H9 (cell line): ENCODE data around the gene NAP1L1. TPM values are rescaled to one million over a fixed set of nuclear protein-coding genes. Genes with fewer than 3 reads are reported as not detected.

Experiments used
- DNase-seq: peaks from one replicate; pipeline ENCODE4 v3.0.0-alpha.2; 2017
- H2AFZ ChIP-seq: one replicate; pipeline ENCODE4 v1.6.1; 2013; ENCODE audit warnings: mild to moderate bottlenecking, low read length, control low read depth, moderate library complexity
- H2AK5ac ChIP-seq: 2 replicates; pipeline ENCODE4 v1.6.1; 2013; ENCODE audit warnings: low read length, control low read depth, mixed read lengths; ENCODE audit not compliant: insufficient read length
- H2BK120ac ChIP-seq: one replicate; pipeline ENCODE4 v1.6.1; 2013; ENCODE audit warnings: low read depth, mild to moderate bottlenecking, low read length, control low read depth, inconsistent platforms; ENCODE audit not compliant: poor library complexity, severe bottlenecking
- H2BK12ac ChIP-seq: 2 replicates; pipeline ENCODE4 v1.6.1; 2013; ENCODE audit warnings: low read length, control low read depth, mixed read lengths, low read depth; ENCODE audit not compliant: insufficient read length
- H2BK15ac ChIP-seq: 2 replicates; pipeline ENCODE4 v1.6.1; 2013; ENCODE audit warnings: low read depth, low read length, control low read depth
- H2BK20ac ChIP-seq: one replicate; pipeline ENCODE4 v1.6.1; 2013; ENCODE audit warnings: low read depth, mild to moderate bottlenecking, low read length, control low read depth, inconsistent platforms; ENCODE audit not compliant: poor library complexity, severe bottlenecking
- H2BK5ac ChIP-seq: 2 replicates; pipeline ENCODE4 v1.6.1; 2013; ENCODE audit warnings: low read length, control low read depth, mixed read lengths; ENCODE audit not compliant: insufficient read length
- H3K14ac ChIP-seq: 2 replicates; pipeline ENCODE4 v1.6.1; 2013; ENCODE audit warnings: low read length, control low read depth; ENCODE audit not compliant: insufficient read depth
- H3K18ac ChIP-seq: 2 replicates; pipeline ENCODE4 v1.6.1; 2013; ENCODE audit warnings: low read depth, mild to moderate bottlenecking, mixed read lengths, low read length, control low read depth; ENCODE audit not compliant: insufficient read length
- H3K23ac ChIP-seq: 2 replicates; pipeline ENCODE4 v1.6.1; 2013; ENCODE audit warnings: low read length, control low read depth, mixed read lengths, low read depth; ENCODE audit not compliant: insufficient read length
- H3K23me2 ChIP-seq: 2 replicates; pipeline ENCODE4 v1.6.1; 2013; ENCODE audit warnings: low read depth, mild to moderate bottlenecking, mixed read lengths, low read length, control low read depth; ENCODE audit not compliant: insufficient read length, poor library complexity, severe bottlenecking
- H3K27ac ChIP-seq: 2 replicates; pipeline ENCODE4 v1.5.1; 2013; ENCODE audit warnings: low read length, control low read depth, mixed read lengths, low read depth; ENCODE audit not compliant: insufficient read length
- H3K27me3 ChIP-seq: 2 replicates; pipeline ENCODE4 v1.6.1; 2013; ENCODE audit warnings: low read length, control low read depth, inconsistent platforms; ENCODE audit not compliant: insufficient read depth
- H3K4ac ChIP-seq: 2 replicates; pipeline ENCODE4 v1.6.1; 2013; ENCODE audit warnings: low read depth, mild to moderate bottlenecking, control low read depth, inconsistent platforms, low read length, moderate library complexity
- H3K4me1 ChIP-seq: 2 replicates; pipeline ENCODE4 v1.6.1; 2013; ENCODE audit warnings: low read length, control low read depth, inconsistent platforms; ENCODE audit not compliant: insufficient read depth
- H3K4me2 ChIP-seq: 2 replicates; pipeline ENCODE4 v1.6.1; 2013; ENCODE audit warnings: low read length, control low read depth, mixed read lengths; ENCODE audit not compliant: insufficient read length, insufficient read depth
- H3K56ac ChIP-seq: 2 replicates; pipeline ENCODE4 v1.6.1; 2013; ENCODE audit warnings: low read depth, mild to moderate bottlenecking, mixed read lengths, low read length, control low read depth; ENCODE audit not compliant: insufficient read length
- H3K79me1 ChIP-seq: 2 replicates; pipeline ENCODE4 v1.6.1; 2013; ENCODE audit warnings: low read depth, mild to moderate bottlenecking, moderate library complexity, low read length, control low read depth, inconsistent platforms; ENCODE audit not compliant: insufficient read depth, poor library complexity, severe bottlenecking
- H3K79me2 ChIP-seq: 2 replicates; pipeline ENCODE4 v1.6.1; 2013; ENCODE audit warnings: low read length, control low read depth, inconsistent platforms; ENCODE audit not compliant: insufficient read depth
- H3K9ac ChIP-seq: 2 replicates; pipeline ENCODE4 v1.6.1; 2013; ENCODE audit warnings: low read length, control low read depth, mixed read lengths; ENCODE audit not compliant: insufficient read length; ENCODE audit errors: extremely low read depth
- H3K9me3 ChIP-seq: one replicate; pipeline ENCODE4 v1.6.1; 2013; ENCODE audit warnings: low read depth, low read length, inconsistent platforms; ENCODE audit not compliant: control insufficient read depth
- H3T11ph ChIP-seq: one replicate; pipeline ENCODE4 v1.6.1; 2013; ENCODE audit warnings: mild to moderate bottlenecking, low read length, control low read depth, inconsistent platforms
- H4K20me1 ChIP-seq: one replicate; pipeline ENCODE4 v1.6.1; 2013; ENCODE audit not compliant: control insufficient read depth, insufficient read length, insufficient read depth
- H4K5ac ChIP-seq: 2 replicates; pipeline ENCODE4 v1.6.1; 2013; ENCODE audit warnings: low read depth, mild to moderate bottlenecking, mixed read lengths, low read length, control low read depth; ENCODE audit not compliant: insufficient read length
- H4K8ac ChIP-seq: replicated peaks from 2 replicates; pipeline ENCODE4 v1.6.1; 2013; ENCODE audit warnings: low read length, control low read depth, mixed read lengths, low read depth; ENCODE audit not compliant: insufficient read length
- H4K91ac ChIP-seq: 2 replicates; pipeline ENCODE4 v1.6.1; 2013; ENCODE audit warnings: low read depth, mild to moderate bottlenecking, moderate library complexity, mixed read lengths, low read length, control low read depth; ENCODE audit not compliant: insufficient read length
- H3K27ac Mint-ChIP-seq, 3 experiments: 2 replicates in 2 of 3; 3 replicates in 1 of 3; pipeline ENCODE4 v1.8.0; 2020 to 2021; ENCODE audit warnings: mixed read lengths in 3 of 3, mild to moderate bottlenecking in 1 of 3, moderate library complexity in 1 of 3
- H3K27me3 Mint-ChIP-seq: 2 replicates; pipeline ENCODE4 v1.8.0; 2021; ENCODE audit warnings: low read depth, mild to moderate bottlenecking, moderate library complexity, mixed read lengths
- H3K36me3 Mint-ChIP-seq, 3 experiments: 2 replicates in 2 of 3; 3 replicates in 1 of 3; pipeline ENCODE4 v1.8.0; 2020 to 2021; ENCODE audit warnings: low read depth in 3 of 3, mixed read lengths in 3 of 3; ENCODE audit not compliant: insufficient read depth in 1 of 3
- H3K4me1 Mint-ChIP-seq, 2 experiments: 2 replicates each; pipeline ENCODE4 v1.8.0; 2020; ENCODE audit warnings: mixed read lengths in 2 of 2
- H3K4me3 Mint-ChIP-seq, 2 experiments: 2 replicates in 1 of 2; 3 replicates in 1 of 2; pipeline ENCODE4 v1.8.0; 2020 to 2021; ENCODE audit warnings: mild to moderate bottlenecking in 2 of 2, mixed read lengths in 2 of 2, moderate library complexity in 1 of 2
- H3K9me3 Mint-ChIP-seq, 2 experiments: 2 replicates in 1 of 2; 3 replicates in 1 of 2; pipeline ENCODE4 v1.8.0; 2020; ENCODE audit warnings: mild to moderate bottlenecking in 2 of 2, mixed read lengths in 2 of 2, moderate library complexity in 1 of 2
- CTCF ChIP-seq: fragments of 200-600 bp; sonication (generic); conservative IDR thresholded peaks from 3 replicates; pipeline ENCODE4 v1.8.0; 2021; ENCODE audit warnings: antibody characterized with exemption, mild to moderate bottlenecking
- WGBS: extraction: QIAGEN DNeasy Blood & Tissue Kit; methylation state at CpG from one replicate; pipeline ENCODE4 v1.1.7; 2013; ENCODE audit warnings: missing lambda C conversion rate, low lambda C conversion rate, mixed read lengths; ENCODE audit not compliant: insufficient read length; ENCODE audit errors: extremely low coverage; 5-methylcytosine and 5-hydroxymethylcytosine counted together
- total RNA-seq: library from RNA; stranded (reverse); gene quantifications from 2 replicates; pipeline ENCODE4 v1.2.1, GENCODE V29; 2021

The NAP1L1 gene
- total RNA-seq, 1 experiment from 2014 or later, result 1,012 TPM

GRCh38 chr12:76096079-76096646 is 11.7 kb upstream of the NAP1L1 start:
- H3K79me1 ChIP-seq, result no peaks in the 10 kb centered on the region
- H3K18ac ChIP-seq, result no peak overlapping the region
- H4K5ac ChIP-seq, result no peak overlapping the region
- Mint-ChIP-seq H3K27ac (no peak overlapping the region), H3K36me3 (no peaks in the 10 kb centered on the region), H3K9me3 (no peaks in the 10 kb centered on the region), H3K4me3 (no peak overlapping the region), H3K4me1 (peaks cover 9 to 10% of the 10 kb centered on the region in 2 experiments), H3K27me3 (no peaks in the 10 kb centered on the region)
- no peak overlapping the region for H3K9ac ChIP-seq
- no peak overlapping the region for H2BK120ac ChIP-seq
- no peak overlapping the region for H2BK5ac ChIP-seq
- H4K91ac ChIP-seq, result no peak overlapping the region
- no peak overlapping the region for H3K27ac ChIP-seq
- DNase-seq, result no peak
- H2BK15ac ChIP-seq, result no peak overlapping the region
- H3K56ac ChIP-seq, result no peak overlapping the region
- no peak overlapping the region for H2BK20ac ChIP-seq
- H3T11ph ChIP-seq, result no peak overlapping the region
- no peaks in the 10 kb centered on the region for H3K9me3 ChIP-seq
- no peak overlapping the region for H2BK12ac ChIP-seq
- H3K79me2 ChIP-seq, result no peaks in the 10 kb centered on the region
- no peaks in the 10 kb centered on the region for H3K23me2 ChIP-seq
- H3K14ac ChIP-seq, result no peak overlapping the region
- H4K8ac ChIP-seq, result no peak overlapping the region
- H4K20me1 ChIP-seq, result no peaks in the 10 kb centered on the region
- H2AFZ ChIP-seq, result no peak overlapping the region
- H3K27me3 ChIP-seq, result no peaks in the 10 kb centered on the region
- H3K4me1 ChIP-seq, result no peaks in the 10 kb centered on the region; the same call in 1 of the 2 replicates
- no peak overlapping the region for H3K4ac ChIP-seq
- TF ChIP-seq CTCF, result no peak
- whole genome bisulfite sequencing, result no CpG with 5 or more reads among the region's 3 CpGs
- no peak overlapping the region for H2AK5ac ChIP-seq
- no peak overlapping the region for H3K4me2 ChIP-seq
- H3K23ac ChIP-seq, result no peak overlapping the region
